ENCODE data around the gene HDAC5. TPM values are rescaled to one million over a fixed set of nuclear protein-coding genes. Genes with fewer than 3 reads are reported as not detected.
A peak's percentile ranks its signal among the peaks of the same experiment; 100 is the strongest.

Gene HDAC5
- polyA plus RNA-seq, 4 donors, result 10.1 to 39.9 (median 17.3) TPM

- peak overlapping the region in 2 of 3 donors; percentile 92 to 96 for H3K27ac ChIP-seq (ENCODE audit: low read depth in 1 of 3, low read length in 2 of 3)
- peaks cover 2 to 62% (median 11%) of the 10 kb centered on the region in 3 donors for H3K36me3 ChIP-seq (ENCODE audit: control insufficient read depth in 3 of 3, insufficient read depth in 2 of 3, low read depth in 1 of 3, low read length in 3 of 3)
- FAIRE-seq (no peak), DNase-seq (peak; percentile 30 to 93)
- H3K9me3 ChIP-seq (ENCODE audit: control insufficient read depth in 2 of 2, insufficient read depth in 1 of 2, low read depth in 1 of 2, low read length in 1 of 2), result no peaks in the 10 kb centered on the region
- H3K4me1 ChIP-seq (ENCODE audit: control insufficient read depth in 3 of 3, insufficient read depth in 2 of 3, low read depth in 1 of 3, low read length in 2 of 3), result peaks cover 0 to 33% (median 0%) of the 10 kb centered on the region in 3 donors
- H3K27me3 ChIP-seq (ENCODE audit: control insufficient read depth in 3 of 3, insufficient read depth in 3 of 3, low read length in 3 of 3), result no peaks in the 10 kb centered on the region
- WGBS, 3 donors, result 24 to 45% (median 38%) methylated on average over 12 of the region's 12 CpGs
- H3K4me3 ChIP-seq (ENCODE audit: low read depth in 1 of 3, low read length in 3 of 3), result peak overlapping the region in 1 of 3 donors; percentile 29
These were observed 27.6 kb downstream of the HDAC5 start for GRCh38 chr17:44095647-44096496.

- H3K27me3 ChIP-seq (ENCODE audit: control insufficient read depth in 3 of 3, insufficient read depth in 3 of 3, low read length in 3 of 3), result no peaks in the 10 kb centered on the region
- WGBS, 3 donors, result 6 to 16% (median 13%) methylated on average over 2 of the region's 2 CpGs
- H3K4me1 ChIP-seq (ENCODE audit: control insufficient read depth in 3 of 3, insufficient read depth in 2 of 3, low read depth in 1 of 3, low read length in 2 of 3), result peaks cover 0 to 33% (median 0%) of the 10 kb centered on the region in 3 donors
- DNase-seq (no peak), FAIRE-seq (no peak)
- peak overlapping the region in 2 of 3 donors; percentile 92 to 96 for H3K27ac ChIP-seq (ENCODE audit: low read depth in 1 of 3, low read length in 2 of 3)
- H3K36me3 ChIP-seq (ENCODE audit: control insufficient read depth in 3 of 3, insufficient read depth in 2 of 3, low read depth in 1 of 3, low read length in 3 of 3), result peaks cover 2 to 67% (median 11%) of the 10 kb centered on the region in 3 donors
- H3K9me3 ChIP-seq (ENCODE audit: control insufficient read depth in 2 of 2, insufficient read depth in 1 of 2, low read depth in 1 of 2, low read length in 1 of 2), result no peaks in the 10 kb centered on the region
- peak overlapping the region in 1 of 3 donors; percentile 29 for H3K4me3 ChIP-seq (ENCODE audit: low read depth in 1 of 3, low read length in 3 of 3)
These were observed 28.1 kb downstream of the HDAC5 start for GRCh38 chr17:44095388-44095646.

- peaks cover 0 to 33% (median 0%) of the 10 kb centered on the region in 3 donors for H3K4me1 ChIP-seq (ENCODE audit: control insufficient read depth in 3 of 3, insufficient read depth in 2 of 3, low read depth in 1 of 3, low read length in 2 of 3)
- H3K36me3 ChIP-seq (ENCODE audit: control insufficient read depth in 3 of 3, insufficient read depth in 2 of 3, low read depth in 1 of 3, low read length in 3 of 3), result peaks cover 2 to 66% (median 11%) of the 10 kb centered on the region in 3 donors
- no peak overlapping the region for H3K4me3 ChIP-seq (ENCODE audit: low read depth in 1 of 3, low read length in 3 of 3)
- no peaks in the 10 kb centered on the region for H3K9me3 ChIP-seq (ENCODE audit: control insufficient read depth in 2 of 2, insufficient read depth in 1 of 2, low read depth in 1 of 2, low read length in 1 of 2)
- FAIRE-seq (no peak), DNase-seq (no peak)
- WGBS, 3 donors, result 80 to 91% (median 87%) methylated on average over 8 of the region's 8 CpGs
- H3K27ac ChIP-seq (ENCODE audit: low read depth in 1 of 3, low read length in 2 of 3), result peak overlapping the region in 2 of 3 donors; percentile 92 to 96
- H3K27me3 ChIP-seq (ENCODE audit: control insufficient read depth in 3 of 3, insufficient read depth in 3 of 3, low read length in 3 of 3), result no peaks in the 10 kb centered on the region
These were observed 28.6 kb downstream of the HDAC5 start for GRCh38 chr17:44094701-44095387.

GRCh38 chr17:44093231-44093900, 30.1 kb downstream of the HDAC5 start:
- H3K36me3 ChIP-seq (ENCODE audit: control insufficient read depth in 3 of 3, insufficient read depth in 2 of 3, low read depth in 1 of 3, low read length in 3 of 3), result peaks cover 2 to 68% (median 11%) of the 10 kb centered on the region in 3 donors
- FAIRE-seq (no peak), DNase-seq (no peak)
- H3K4me1 ChIP-seq (ENCODE audit: control insufficient read depth in 3 of 3, insufficient read depth in 2 of 3, low read depth in 1 of 3, low read length in 2 of 3), result peaks cover 0 to 33% (median 0%) of the 10 kb centered on the region in 3 donors
- WGBS, 3 donors, result 91 to 95% (median 92%) methylated on average over 18 to 21 of the region's 21 CpGs
- no peaks in the 10 kb centered on the region for H3K9me3 ChIP-seq (ENCODE audit: control insufficient read depth in 2 of 2, insufficient read depth in 1 of 2, low read depth in 1 of 2, low read length in 1 of 2)
- H3K4me3 ChIP-seq (ENCODE audit: low read depth in 1 of 3, low read length in 3 of 3), result no peak overlapping the region
- no peak overlapping the region for H3K27ac ChIP-seq (ENCODE audit: low read depth in 1 of 3, low read length in 2 of 3)
- no peaks in the 10 kb centered on the region for H3K27me3 ChIP-seq (ENCODE audit: control insufficient read depth in 3 of 3, insufficient read depth in 3 of 3, low read length in 3 of 3)

- 95 to 98% (median 96%) methylated on average over 11 of the region's 11 CpGs for WGBS, 3 donors
- Histone ChIP-seq H3K4me3 (ENCODE audit: low read depth in 1 of 3, low read length in 3 of 3) (no peak overlapping the region), H3K27me3 (ENCODE audit: control insufficient read depth in 3 of 3, insufficient read depth in 3 of 3, low read length in 3 of 3) (no peaks in the 10 kb centered on the region), H3K36me3 (ENCODE audit: control insufficient read depth in 3 of 3, insufficient read depth in 2 of 3, low read depth in 1 of 3, low read length in 3 of 3) (peaks cover 2 to 71% (median 11%) of the 10 kb centered on the region in 3 donors), H3K27ac (ENCODE audit: low read depth in 1 of 3, low read length in 2 of 3) (no peak overlapping the region), H3K4me1 (ENCODE audit: control insufficient read depth in 3 of 3, insufficient read depth in 2 of 3, low read depth in 1 of 3, low read length in 2 of 3) (peaks cover 0 to 28% (median 0%) of the 10 kb centered on the region in 3 donors), H3K9me3 (ENCODE audit: control insufficient read depth in 2 of 2, insufficient read depth in 1 of 2, low read depth in 1 of 2, low read length in 1 of 2) (no peaks in the 10 kb centered on the region)
- FAIRE-seq (no peak), DNase-seq (no peak)
These were observed 31.4 kb downstream of the HDAC5 start for GRCh38 chr17:44092051-44092450.

GRCh38 chr17:44091200-44091997, 32.0 kb downstream of the HDAC5 start:
- Histone ChIP-seq H3K4me3 (ENCODE audit: low read depth in 1 of 3, low read length in 3 of 3) (no peak overlapping the region), H3K27ac (ENCODE audit: low read depth in 1 of 3, low read length in 2 of 3) (no peak overlapping the region), H3K9me3 (ENCODE audit: control insufficient read depth in 2 of 2, insufficient read depth in 1 of 2, low read depth in 1 of 2, low read length in 1 of 2) (no peaks in the 10 kb centered on the region), H3K4me1 (ENCODE audit: control insufficient read depth in 3 of 3, insufficient read depth in 2 of 3, low read depth in 1 of 3, low read length in 2 of 3) (peaks cover 0 to 23% (median 0%) of the 10 kb centered on the region in 3 donors), H3K36me3 (ENCODE audit: control insufficient read depth in 3 of 3, insufficient read depth in 2 of 3, low read depth in 1 of 3, low read length in 3 of 3) (peaks cover 2 to 74% (median 11%) of the 10 kb centered on the region in 3 donors), H3K27me3 (ENCODE audit: control insufficient read depth in 3 of 3, insufficient read depth in 3 of 3, low read length in 3 of 3) (no peaks in the 10 kb centered on the region)
- DNase-seq (no peak), FAIRE-seq (no peak)
- WGBS, 3 donors, result 86 to 95% (median 90%) methylated on average over 14 of the region's 14 CpGs

GRCh38 chr17:44088254-44088653, 35.2 kb downstream of the HDAC5 start:
- Histone ChIP-seq H3K4me1 (ENCODE audit: control insufficient read depth in 3 of 3, insufficient read depth in 2 of 3, low read depth in 1 of 3, low read length in 2 of 3) (peaks cover 0 to 6% (median 0%) of the 10 kb centered on the region in 3 donors), H3K4me3 (ENCODE audit: low read depth in 1 of 3, low read length in 3 of 3) (no peak overlapping the region), H3K9me3 (ENCODE audit: control insufficient read depth in 2 of 2, insufficient read depth in 1 of 2, low read depth in 1 of 2, low read length in 1 of 2) (no peaks in the 10 kb centered on the region), H3K36me3 (ENCODE audit: control insufficient read depth in 3 of 3, insufficient read depth in 2 of 3, low read depth in 1 of 3, low read length in 3 of 3) (peaks cover 2 to 92% (median 13%) of the 10 kb centered on the region in 3 donors), H3K27me3 (ENCODE audit: control insufficient read depth in 3 of 3, insufficient read depth in 3 of 3, low read length in 3 of 3) (no peaks in the 10 kb centered on the region), H3K27ac (ENCODE audit: low read depth in 1 of 3, low read length in 2 of 3) (no peak overlapping the region)
- no peak for DNase-seq
- no peak for FAIRE-seq
- 95 to 98% (median 97%) methylated on average over 16 of the region's 16 CpGs for WGBS, 3 donors
